Ovary (tissue), 9 donors: ENCODE measurements around the gene SH2B2. TPM values are rescaled to one million over a fixed set of nuclear protein-coding genes. Genes with fewer than 3 reads are reported as not detected.

Source experiments
- DNase-seq, 5 donors: peaks; one replicate each; pipeline ENCODE4 v3.0.0-alpha.2; 2019 to 2020
- H3K27ac ChIP-seq, 2 donors: fragments of 200-600 bp; one replicate each; pipeline versions ENCODE4 v1.5.1 to v1.8.0; 2019 to 2022
- H3K27me3 ChIP-seq: fragments of 200-600 bp; one replicate; pipeline ENCODE4 v1.8.0; 2022
- H3K36me3 ChIP-seq: fragments of 200-600 bp; sonication (generic); one replicate; pipeline ENCODE4 v1.5.1; 2019
- H3K4me1 ChIP-seq: one replicate; pipeline ENCODE4 v1.8.1; 2013; ENCODE audit warnings: mild to moderate bottlenecking, moderate library complexity; ENCODE audit not compliant: insufficient read depth
- H3K4me3 ChIP-seq: fragments of 200-600 bp; sonication (generic); one replicate; pipeline ENCODE4 v1.5.1; 2017
- H3K9me3 ChIP-seq, 2 donors: fragments of 200-600 bp in 1 of 2; sonication (generic) in 1 of 2; one replicate each; pipeline versions ENCODE4 v1.5.1 to v1.8.1; 2013 to 2019; ENCODE audit warnings: mild to moderate bottlenecking in 1 of 2, moderate library complexity in 1 of 2
- EP300 ChIP-seq: sonication (generic); formaldehyde crosslinking; IDR thresholded peaks from one replicate; pipeline ENCODE4 v1.6.1; 2017; ENCODE audit warnings: antibody characterized with exemption
- POLR2A ChIP-seq: fragments of 450-650 bp; IDR thresholded peaks from one replicate; pipeline ENCODE4 v1.6.1; 2017; ENCODE audit warnings: antibody characterized with exemption, mild to moderate bottlenecking, moderate library complexity
- WGBS, 3 donors: extraction: QIAGEN DNeasy Blood & Tissue Kit in 1 of 3; methylation state at CpG; one replicate each; pipeline versions ENCODE4 v1.1.5 to v1.1.7; 2013 to 2017; 5-methylcytosine and 5-hydroxymethylcytosine counted together
- intact Hi-C, 4 donors: fragments of 100-400 bp; cut with DNase I; formaldehyde crosslinking; loops; one replicate each; pipeline versions ENCODE4 v1.11.0 to v1.15.1; 2022 to 2023
- polyA plus RNA-seq, 2 donors: library from polyadenylated mRNA; stranded (reverse); fragments of 200-250 nt in 1 of 2; fragments of 350-450 nt in 1 of 2; fragmentation: Illumina TruSeq in 1 of 2; extraction: RNeasy Lipid Tissue Mini Kit (QIAGEN cat#74804) in 1 of 2; gene quantifications; one replicate each; pipeline ENCODE4 v1.2.3, GENCODE V29; 2013 to 2014
- total RNA-seq, 7 donors: library from RNA; depleted of rRNA in 2 of 7; stranded (reverse); fragments of >200 nt in 2 of 7; fragmentation: NEBNext Ultra II Directional in 3 of 7; extraction: Animal tissue kit (Norgen Biotek cat#: 25700) in 3 of 7; gene quantifications; one replicate each; pipeline versions ENCODE4 v1.1.0 to v1.2.4, GENCODE V29; 2016 to 2023
- TF ChIP-seq, protein P1 (sequence below), 3 donors: fragments of 450-650 bp in 2 of 3; fragments of 200-600 bp in 1 of 3; IDR thresholded peaks; one replicate each; pipeline versions ENCODE4 v1.5.1 to v1.8.0; 2016 to 2022; ENCODE audit warnings: antibody characterized with exemption in 3 of 3, mild to moderate bottlenecking in 1 of 3
- donor health status: DM: no; HTN: no; CAD: no; lungs with moderate emphysema.
- donor health status: DM: no; HTN: no; CAD: no.
- donor health status: Bipolar disorder and iron deficiency.
- donor health status: DM: yes; HTN: yes; CAD: no.
- donor health status: DM: no; HTN: no; CAD: no.
- donor health status: DM: yes; HTN: yes; CAD: no.

The SH2B2 gene
- total and polyA plus RNA-seq, 9 donors: 1.4 to 8.9 (median 4.5) TPM

DNA sequence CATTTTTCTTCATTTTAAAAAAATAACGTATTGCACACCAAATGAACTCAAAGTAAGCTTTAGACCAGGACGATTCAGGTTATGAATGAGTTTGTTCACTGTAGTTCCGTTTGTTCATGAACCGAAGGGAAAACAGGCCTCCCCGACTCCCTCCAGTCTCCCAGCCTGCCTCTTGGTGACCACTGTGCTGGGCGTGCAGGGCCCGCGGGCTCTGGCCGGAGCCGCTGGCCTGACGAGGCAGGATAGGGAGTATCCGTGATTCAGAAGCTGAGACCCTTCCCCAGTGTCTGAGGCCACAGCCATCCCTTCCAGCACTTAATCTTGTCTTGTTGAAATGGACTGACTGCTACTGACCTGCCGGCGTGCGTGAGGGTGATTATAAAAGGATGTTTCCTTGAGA lies 30.8 kb upstream of the SH2B2 start:
- TF ChIP-seq EP300 (no peak), POLR2A (no peak)
- TF ChIP-seq, protein P1, sequence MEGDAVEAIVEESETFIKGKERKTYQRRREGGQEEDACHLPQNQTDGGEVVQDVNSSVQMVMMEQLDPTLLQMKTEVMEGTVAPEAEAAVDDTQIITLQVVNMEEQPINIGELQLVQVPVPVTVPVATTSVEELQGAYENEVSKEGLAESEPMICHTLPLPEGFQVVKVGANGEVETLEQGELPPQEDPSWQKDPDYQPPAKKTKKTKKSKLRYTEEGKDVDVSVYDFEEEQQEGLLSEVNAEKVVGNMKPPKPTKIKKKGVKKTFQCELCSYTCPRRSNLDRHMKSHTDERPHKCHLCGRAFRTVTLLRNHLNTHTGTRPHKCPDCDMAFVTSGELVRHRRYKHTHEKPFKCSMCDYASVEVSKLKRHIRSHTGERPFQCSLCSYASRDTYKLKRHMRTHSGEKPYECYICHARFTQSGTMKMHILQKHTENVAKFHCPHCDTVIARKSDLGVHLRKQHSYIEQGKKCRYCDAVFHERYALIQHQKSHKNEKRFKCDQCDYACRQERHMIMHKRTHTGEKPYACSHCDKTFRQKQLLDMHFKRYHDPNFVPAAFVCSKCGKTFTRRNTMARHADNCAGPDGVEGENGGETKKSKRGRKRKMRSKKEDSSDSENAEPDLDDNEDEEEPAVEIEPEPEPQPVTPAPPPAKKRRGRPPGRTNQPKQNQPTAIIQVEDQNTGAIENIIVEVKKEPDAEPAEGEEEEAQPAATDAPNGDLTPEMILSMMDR (IDR thresholded peaks at IDR 0.05): no peak
- Histone ChIP-seq H3K9me3 (no peaks in the 10 kb centered on the region), H3K4me3 (no peak overlapping the region), H3K36me3 (no peaks in the 10 kb centered on the region), H3K27me3 (no peaks in the 10 kb centered on the region), H3K4me1 (no peaks in the 10 kb centered on the region), H3K27ac (no peak overlapping the region)
- DNase-seq: no peak
- 86 to 90% (median 88%) methylated on average over 15 of the region's 15 CpGs for WGBS, 3 donors
- intact Hi-C loops: no loop called here

DNA sequence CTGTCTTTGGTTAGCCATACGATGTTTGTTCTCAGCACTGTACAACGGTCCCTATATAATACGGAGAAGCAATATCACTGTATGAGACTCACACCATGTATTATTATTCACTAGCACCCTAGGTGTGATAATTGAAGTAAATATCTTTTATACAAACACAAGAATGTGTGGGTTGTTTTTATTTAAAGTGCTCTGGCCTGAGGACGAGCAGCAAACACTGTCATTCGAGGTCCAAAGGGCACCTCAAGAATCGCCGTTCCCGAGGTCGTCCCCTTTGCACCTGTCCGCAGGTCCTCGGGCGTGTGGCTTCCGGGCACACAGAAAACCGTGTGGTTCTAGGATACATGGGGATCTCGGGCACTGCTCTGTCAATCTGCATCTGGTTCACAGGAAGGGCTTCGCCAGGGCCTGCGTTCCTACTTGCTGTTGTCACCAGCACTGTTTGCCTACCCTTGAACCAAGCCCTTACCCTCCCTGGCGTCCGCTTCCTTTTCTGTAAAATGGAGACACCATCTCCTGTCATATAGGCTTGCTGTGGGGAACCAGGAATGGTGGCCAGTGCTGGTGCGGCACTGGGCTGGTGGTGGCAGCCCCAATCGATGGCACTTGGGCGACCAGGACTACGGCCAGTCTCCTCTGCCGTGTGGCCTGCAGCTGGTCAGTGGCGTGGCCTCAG lies 28.5 kb upstream of the SH2B2 start:
- no peak overlapping the region for H3K27ac ChIP-seq
- H3K27me3 ChIP-seq: no peaks in the 10 kb centered on the region
- no peak for DNase-seq
- H3K36me3 ChIP-seq: no peaks in the 10 kb centered on the region
- intact Hi-C loops: no loop called here
- H3K9me3 ChIP-seq: no peaks in the 10 kb centered on the region
- H3K4me3 ChIP-seq: no peak overlapping the region
- H3K4me1 ChIP-seq: no peaks in the 10 kb centered on the region
- TF ChIP-seq EP300 (no peak), POLR2A (no peak)
- TF ChIP-seq, protein P1 (IDR thresholded peaks at IDR 0.05): no peak
- WGBS, 3 donors: 90 to 91% (median 91%) methylated on average over 25 of the region's 25 CpGs

DNA sequence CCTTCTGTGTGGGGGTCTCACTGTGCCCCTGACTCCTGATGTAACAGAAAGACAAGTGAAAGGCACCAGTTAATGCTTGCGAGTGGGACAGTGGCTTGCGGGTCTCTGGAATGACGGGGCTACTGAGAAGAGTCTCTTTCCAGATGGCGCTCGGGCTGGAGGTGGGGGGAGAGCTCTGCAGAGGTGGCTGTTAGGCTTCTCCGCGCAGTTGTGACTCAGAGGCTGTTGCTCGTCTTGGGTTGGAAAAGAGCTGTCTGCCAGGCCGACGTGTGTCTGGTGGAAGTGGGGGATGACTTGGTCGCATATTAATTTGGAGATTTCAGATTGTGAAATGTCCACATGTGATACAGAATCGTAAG lies 27.9 kb upstream of the SH2B2 start:
- Histone ChIP-seq H3K4me1 (no peaks in the 10 kb centered on the region), H3K27ac (no peak overlapping the region), H3K27me3 (no peaks in the 10 kb centered on the region), H3K4me3 (no peak overlapping the region), H3K9me3 (no peaks in the 10 kb centered on the region), H3K36me3 (no peaks in the 10 kb centered on the region)
- TF ChIP-seq, protein P1 (IDR thresholded peaks at IDR 0.05): no peak
- TF ChIP-seq EP300: no peak
- TF ChIP-seq POLR2A: no peak
- intact Hi-C loops: no loop called here
- DNase-seq: no peak
- 77 to 82% (median 80%) methylated on average over 12 of the region's 12 CpGs for WGBS, 3 donors

DNA sequence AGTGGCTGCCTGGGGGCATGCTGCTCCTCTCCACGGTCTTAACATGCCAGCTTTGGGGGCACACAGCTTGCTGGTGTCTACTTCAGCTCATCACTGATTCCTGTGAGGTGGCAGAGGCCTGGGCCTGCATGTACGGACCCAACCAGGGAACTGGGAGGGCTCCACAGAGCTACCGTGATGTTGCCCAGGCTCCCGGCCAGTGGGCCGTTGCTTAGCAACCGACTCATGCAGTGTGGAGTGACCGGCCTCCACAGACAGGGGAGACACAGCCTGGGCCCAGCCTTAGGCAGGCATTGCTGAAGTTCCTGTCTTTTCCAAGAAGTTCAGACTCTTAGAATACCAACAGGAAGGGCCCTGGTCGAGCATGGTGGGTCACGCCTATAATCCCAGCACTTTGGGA lies 25.8 kb upstream of the SH2B2 start:
- Histone ChIP-seq H3K9me3 (no peaks in the 10 kb centered on the region), H3K4me3 (no peak overlapping the region), H3K36me3 (no peaks in the 10 kb centered on the region), H3K27me3 (no peaks in the 10 kb centered on the region), H3K4me1 (no peaks in the 10 kb centered on the region), H3K27ac (no peak overlapping the region)
- WGBS, 3 donors: 40 to 44% (median 42%) methylated on average over 9 of the region's 9 CpGs
- peak; percentile 36 to 59 (median 52) for DNase-seq
- intact Hi-C loops: no loop called here
- TF ChIP-seq EP300: no peak
- TF ChIP-seq, protein P1 (IDR thresholded peaks at IDR 0.05): no peak
- TF ChIP-seq POLR2A: no peak
